GM12878 (cell line): ENCODE measurements around the gene TBC1D3I. TPM values are rescaled to one million over a fixed set of nuclear protein-coding genes. Genes with fewer than 3 reads are reported as not detected.
A peak's percentile ranks its signal among the peaks of the same experiment; 100 is the strongest.
"Not testable (repeated sequence)": the region's sequence is repeated elsewhere in the genome, so short reads cannot be mapped to it uniquely, and the experiment has no call there.

Source experiments
- ATAC-seq: fragments of 200-7000 bp; cut with Tn5 transposase; 3 replicates; pipeline ENCODE4 v1.9.1; 2020; ENCODE audit warnings: mild to moderate bottlenecking, moderate library complexity
- BruUV-seq: library from RNA; stranded (reverse); fragments of 400-500 nt; replicated peaks from 2 replicates; lab custom pipeline; 2021; lab: Mats Ljungman, UMichigan
- CTCF ChIA-PET: fragments of 300-600 bp; sonication (Branson Sonifier 250); formaldehyde crosslinking; extraction: SDS; loops from one replicate; lab custom pipeline; 2021; ENCODE audit warnings: inconsistent platforms; lab: Yijun Ruan, JAX
- POLR2A ChIA-PET: fragments of 350-600 bp; formaldehyde crosslinking; extraction: SDS; loops from one replicate; lab custom pipeline; 2021; ENCODE audit warnings: inconsistent platforms; lab: Charles Lee
- RAD21 ChIA-PET: fragments of 300-600 bp; sonication (Branson Sonifier 250); formaldehyde crosslinking; loops from one replicate; lab custom pipeline; 2023; ENCODE audit warnings: antibody characterized with exemption; ENCODE audit not compliant: unreplicated experiment; lab: Charles Lee
- SMC1A ChIA-PET: fragments of 300-600 bp; sonication (Branson Sonifier 250); formaldehyde crosslinking; loops from one replicate; lab custom pipeline; 2023; ENCODE audit not compliant: unreplicated experiment, uncharacterized antibody; lab: Charles Lee
- DNase-seq: peaks from one replicate; pipeline ENCODE4 v3.0.0-alpha.2; 2011; ENCODE audit warnings: low read depth, low spot score
- FAIRE-seq: peaks from 3 replicates; lab custom pipeline; 2011; peaks lifted over from hg19 to GRCh38; lab: Jason Lieb, UNC
- H2AFZ ChIP-seq: 2 replicates; pipeline ENCODE4 v1.6.0; 2011; ENCODE audit warnings: low read depth, low read length, control low read depth; ENCODE audit not compliant: control insufficient read depth
- H3K27ac ChIP-seq: 2 replicates; pipeline ENCODE4 v1.5.1; 2011; ENCODE audit warnings: control low read depth; ENCODE audit not compliant: control insufficient read depth, insufficient read depth
- H3K27me3 ChIP-seq, 2 experiments: replicated peaks in 1 of 2; 2 replicates each; pipeline versions ENCODE4 v1.6.0 to v1.6.1; 2011; ENCODE audit warnings: low read length in 1 of 2; ENCODE audit not compliant: control insufficient read depth in 2 of 2, insufficient read depth in 2 of 2
- H3K36me3 ChIP-seq, 2 experiments: 2 replicates each; pipeline ENCODE4 v1.5.1; 2011; ENCODE audit warnings: low read length in 1 of 2; ENCODE audit not compliant: control insufficient read depth in 2 of 2, insufficient read depth in 2 of 2
- H3K4me1 ChIP-seq: 2 replicates; pipeline ENCODE4 v1.6.1; 2011; ENCODE audit warnings: mild to moderate bottlenecking, low read length, moderate library complexity, mixed read lengths; ENCODE audit not compliant: control insufficient read depth, insufficient read depth
- H3K4me2 ChIP-seq: 2 replicates; pipeline ENCODE4 v1.6.0; 2011; ENCODE audit warnings: control low read depth; ENCODE audit not compliant: control insufficient read depth, insufficient read depth
- H3K4me3 ChIP-seq: fragments of 200-600 bp; sonication (generic); 2 replicates; pipeline ENCODE4 v1.5.1; 2016
- H3K79me2 ChIP-seq: 2 replicates; pipeline ENCODE4 v1.6.0; 2011; ENCODE audit warnings: low read length; ENCODE audit not compliant: control insufficient read depth, insufficient read depth
- H3K9ac ChIP-seq: 2 replicates; pipeline ENCODE4 v1.8.0; 2011; ENCODE audit warnings: low read length, control low read depth, mixed read lengths; ENCODE audit not compliant: control insufficient read depth, insufficient read depth
- H3K9me3 ChIP-seq: replicated peaks from 3 replicates; pipeline ENCODE4 v1.5.1; 2011; ENCODE audit warnings: mild to moderate bottlenecking, low read length; ENCODE audit not compliant: control insufficient read depth, insufficient read depth
- H4K20me1 ChIP-seq: 2 replicates; pipeline ENCODE4 v1.6.0; 2011; ENCODE audit not compliant: control insufficient read depth, insufficient read depth
- BCL11A ChIP-seq: IDR thresholded peaks from 2 replicates; pipeline ENCODE4 v1.6.1; 2011; ENCODE audit warnings: low read depth, low read length
- CBFB ChIP-seq: IDR thresholded peaks from 2 replicates; pipeline ENCODE4 v1.6.1; 2016; ENCODE audit warnings: antibody characterized with exemption, low read depth
- ETV6 ChIP-seq, 2 experiments: fragments of 450-650 bp in 1 of 2; IDR thresholded peaks in 1 of 2; conservative IDR thresholded peaks in 1 of 2; 2 replicates each; pipeline ENCODE4 v1.6.1; 2014; ENCODE audit warnings: antibody characterized with exemption in 1 of 2, borderline replicate concordance in 1 of 2, low read depth in 1 of 2, mild to moderate bottlenecking in 1 of 2, moderate library complexity in 1 of 2
- IKZF2 ChIP-seq, 2 experiments: fragments of 450-650 bp; IDR thresholded peaks; 2 replicates each; pipeline ENCODE4 v1.6.1; 2017; ENCODE audit warnings: mild to moderate bottlenecking in 2 of 2, moderate library complexity in 2 of 2
- IRF4 ChIP-seq: IDR thresholded peaks from 2 replicates; pipeline ENCODE4 v1.6.1; 2011; ENCODE audit warnings: low read depth, low read length
- JUNB ChIP-seq: IDR thresholded peaks from 2 replicates; pipeline ENCODE4 v1.6.1; 2016; ENCODE audit warnings: antibody characterized with exemption, mild to moderate bottlenecking
- RUNX3 ChIP-seq: IDR thresholded peaks from 2 replicates; pipeline ENCODE4 v1.6.1; 2012; ENCODE audit warnings: low read length, inconsistent platforms
- WGBS: methylation state at CpG from one replicate; pipeline ENCODE4 v1.1.6; 2016; ENCODE audit warnings: low lambda C conversion rate; ENCODE audit not compliant: insufficient replicate concordance, insufficient coverage; ENCODE audit errors: missing lambda C conversion rate; 5-methylcytosine and 5-hydroxymethylcytosine counted together
- in situ Hi-C: fragments of 300-500 bp; cut with MboI; formaldehyde crosslinking; loops from 9 replicates; pipeline ENCODE4 v1.14.3; 2018; ENCODE audit warnings: mixed read lengths
- intact Hi-C: fragments of 100-400 bp; cut with micrococcal nuclease; formaldehyde crosslinking; loops from one replicate; pipeline ENCODE4 v1.14.2; 2022; ENCODE audit not compliant: unreplicated experiment
- polyA plus RNA-seq, 11 experiments: library from polyadenylated mRNA; depleted of rRNA in 4 of 11; unstranded in 6 of 11; stranded (reverse) in 5 of 11; fragments of >200 nt; fragmentation: Nextera tagmentation in 4 of 11; fragmentation: Illumina TruSeq in 1 of 11; extraction: Ambion mirVana in 4 of 11; extraction: Trizol in 1 of 11; gene quantifications; 1 replicate in 1 of 11; 2 replicates in 10 of 11; pipeline versions ENCODE4 v1.2.1 to v1.2.3, GENCODE V29; 2011 to 2016; ENCODE audit warnings: inconsistent platforms in 2 of 11, missing spikeins in 2 of 11, low read depth in 1 of 11
- total RNA-seq, 4 experiments: library from RNA; depleted of rRNA in 3 of 4; stranded (reverse); fragments of >200 nt in 3 of 4; fragmentation: Illumina TruSeq in 1 of 4; extraction: Trizol in 1 of 4; gene quantifications; 2 replicates each; pipeline versions ENCODE4 v1.2.1 to v1.2.3, GENCODE V29; 2013 to 2021

Gene TBC1D3I
- total and polyA plus RNA-seq, 10 of the 15 experiments (the other 5 are each of a cell fraction or from before 2014, with no cell fraction given), result 0.06 to 0.41 TPM; not detected in 8

GRCh38 chr17:36206486-36206821, 57.9 kb downstream of the TBC1D3I start:
- H2AFZ ChIP-seq, H3K4me3 ChIP-seq, DNase-seq, H3K27ac ChIP-seq, H4K20me1 ChIP-seq, CTCF ChIA-PET, POLR2A ChIA-PET, BruUV-seq, in situ Hi-C loops, H3K36me3 ChIP-seq, H3K9ac ChIP-seq, intact Hi-C loops, H3K9me3 ChIP-seq, FAIRE-seq, H3K79me2 ChIP-seq, H3K27me3 ChIP-seq: not testable (repeated sequence)
- peaks cover 32% of the 10 kb centered on the region for H3K4me1 ChIP-seq
- ChIA-PET SMC1A (interaction anchor here (1.2 kb wide), 1 partner anchor 9 kb away, joined by 6 read pairs; the partner anchor contains the start of genes CCL3L1 and CCL3L3), RAD21 (interaction anchor here (1.2 kb wide), 1 partner anchor 10 kb away, joined by 3 read pairs; the partner anchor contains the start of genes CCL3L1 and CCL3L3)
- WGBS, result 0% methylated on average over 1 of the region's 1 CpG
- TF ChIP-seq CBFB (0 out of 2 replicates have a peak, but pooled peaks have one; percentile 15), IRF4 (0 out of 2 replicates have a peak, but pooled peaks have one; percentile 22), ETV6 (conservative IDR thresholded peaks at IDR 0.05 in 1 of 2, IDR thresholded peaks at IDR 0.05 in 1 of 2; ENCODE audit: borderline replicate concordance in 1 of 2, low read depth in 1 of 2) (peak in 1 of 2 experiments; percentile 42; a peak in 1 of 4 replicates), IKZF2 (IDR thresholded peaks at IDR 0.05) (peak in 1 of 2 experiments; percentile 35; a peak in 2 of 4 replicates), BCL11A (0 out of 2 replicates have a peak, but pooled peaks have one; percentile 40), RUNX3 (peak; percentile 34; the same call in 1 of the 2 replicates), JUNB (peak; percentile 52; the same call in 1 of the 2 replicates)
- ATAC-seq, result peak; percentile 35
- H3K4me2 ChIP-seq, result 0 out of 2 replicates have a peak overlapping the region, but pooled peaks have one; percentile 17
